WERI-Rb-1 (cell line): ENCODE measurements around the gene PHLPP1.

Experiments used
- DNase-seq: peaks from one replicate; pipeline ENCODE4 v3.0.0-alpha.2; 2020
- H3K27ac ChIP-seq: fragments of 250-450 bp; sonication (Bioruptor Pico); 2 replicates; pipeline ENCODE4 v1.5.1; 2020; ENCODE audit warnings: mild to moderate bottlenecking, moderate library complexity
- H3K27me3 ChIP-seq: fragments of 250-450 bp; sonication (Bioruptor Pico); 2 replicates; pipeline ENCODE4 v1.5.1; 2021; ENCODE audit warnings: mild to moderate bottlenecking, low read depth, moderate library complexity; ENCODE audit not compliant: insufficient read depth, severe bottlenecking
- H3K36me3 ChIP-seq: fragments of 250-450 bp; sonication (Bioruptor Pico); 2 replicates; pipeline ENCODE4 v1.5.1; 2020; ENCODE audit warnings: mild to moderate bottlenecking, moderate library complexity
- H3K4me3 ChIP-seq: 2 replicates; pipeline ENCODE4 v1.5.1; 2011; ENCODE audit warnings: low read depth, mild to moderate bottlenecking, control low read depth, low read length
- H3K9me3 ChIP-seq: fragments of 250-450 bp; sonication (Bioruptor Pico); 2 replicates; pipeline ENCODE4 v1.5.1; 2021; ENCODE audit warnings: mild to moderate bottlenecking, moderate library complexity; ENCODE audit not compliant: severe bottlenecking
- CTCF ChIP-seq: IDR thresholded peaks from 2 replicates; pipeline ENCODE4 v1.5.1; 2011; ENCODE audit warnings: low read depth, mild to moderate bottlenecking, control low read depth, inconsistent platforms, low read length

Gene PHLPP1

GRCh38 chr18:62875323-62875722, 160.0 kb downstream of the PHLPP1 start:
- no peak for TF ChIP-seq CTCF
- DNase-seq, result no peak
- H3K27ac ChIP-seq, result no peak overlapping the region
- H3K36me3 ChIP-seq, result no peaks in the 10 kb centered on the region
- H3K27me3 ChIP-seq, result no peaks in the 10 kb centered on the region
- no peak overlapping the region for H3K4me3 ChIP-seq
- no peaks in the 10 kb centered on the region for H3K9me3 ChIP-seq

GRCh38 chr18:62876111-62876510, 160.8 kb downstream of the PHLPP1 start:
- DNase-seq, result no peak
- TF ChIP-seq CTCF, result no peak
- no peaks in the 10 kb centered on the region for H3K27me3 ChIP-seq
- H3K9me3 ChIP-seq, result no peaks in the 10 kb centered on the region
- H3K27ac ChIP-seq, result no peak overlapping the region
- no peaks in the 10 kb centered on the region for H3K36me3 ChIP-seq
- H3K4me3 ChIP-seq, result no peak overlapping the region

GRCh38 chr18:62876828-62877227, 161.5 kb downstream of the PHLPP1 start:
- no peak for TF ChIP-seq CTCF
- Histone ChIP-seq H3K27ac (no peak overlapping the region), H3K9me3 (no peaks in the 10 kb centered on the region), H3K4me3 (no peak overlapping the region), H3K27me3 (no peaks in the 10 kb centered on the region), H3K36me3 (no peaks in the 10 kb centered on the region)
- no peak for DNase-seq

GRCh38 chr18:62877411-62878221, 162.3 kb downstream of the PHLPP1 start:
- TF ChIP-seq CTCF, result no peak
- no peaks in the 10 kb centered on the region for H3K9me3 ChIP-seq
- no peak overlapping the region for H3K27ac ChIP-seq
- H3K36me3 ChIP-seq, result no peaks in the 10 kb centered on the region
- H3K4me3 ChIP-seq, result no peak overlapping the region
- DNase-seq, result no peak
- no peaks in the 10 kb centered on the region for H3K27me3 ChIP-seq

- H3K27me3 ChIP-seq, result no peaks in the 10 kb centered on the region
- no peak for DNase-seq
- no peaks in the 10 kb centered on the region for H3K36me3 ChIP-seq
- no peaks in the 10 kb centered on the region for H3K9me3 ChIP-seq
- H3K27ac ChIP-seq, result no peak overlapping the region
- H3K4me3 ChIP-seq, result no peak overlapping the region
- TF ChIP-seq CTCF, result no peak
Measured at GRCh38 chr18:62878305-62878704, 163.0 kb downstream of the PHLPP1 start.

- Histone ChIP-seq H3K36me3 (no peaks in the 10 kb centered on the region), H3K4me3 (no peak overlapping the region), H3K27ac (no peak overlapping the region), H3K9me3 (no peaks in the 10 kb centered on the region), H3K27me3 (no peaks in the 10 kb centered on the region)
- DNase-seq, result no peak
- TF ChIP-seq CTCF, result no peak
Measured at GRCh38 chr18:62880034-62880433, 164.7 kb downstream of the PHLPP1 start.
